ENCODE results near the gene NGF.
"Not testable (repeated sequence)": the region's sequence is repeated elsewhere in the genome, so short reads cannot be mapped to it uniquely, and the experiment has no call there.

NGF gene

GRCh38 chr1:115310581-115311473, 27.2 kb downstream of the NGF start:
- DNase-seq (ENCODE audit: low read depth in 2 of 2): no peak

DNA sequence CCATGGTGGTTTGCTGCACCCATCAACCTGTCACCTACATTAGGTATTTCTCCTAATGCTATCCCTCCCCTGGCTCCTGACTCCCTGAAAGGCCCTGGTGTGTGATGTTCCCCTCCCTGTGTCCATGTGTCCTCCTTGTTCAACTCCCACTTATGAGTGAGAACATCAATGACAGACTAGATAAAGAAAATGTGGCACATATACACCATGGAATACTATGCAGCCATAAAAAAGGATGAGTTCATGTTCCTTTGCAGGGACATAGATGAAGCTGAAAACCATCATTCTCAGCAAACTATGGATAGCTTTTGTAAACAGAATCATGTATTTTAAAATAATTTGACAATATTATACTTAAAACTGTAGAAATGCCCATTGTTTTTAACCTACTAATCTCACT, 28.5 kb downstream of the NGF start:
- not testable (repeated sequence) for DNase-seq (ENCODE audit: low read depth in 2 of 2)

GRCh38 chr1:115308969-115309368, 29.1 kb downstream of the NGF start:
- no peak for DNase-seq (ENCODE audit: low read depth in 2 of 2)

DNA sequence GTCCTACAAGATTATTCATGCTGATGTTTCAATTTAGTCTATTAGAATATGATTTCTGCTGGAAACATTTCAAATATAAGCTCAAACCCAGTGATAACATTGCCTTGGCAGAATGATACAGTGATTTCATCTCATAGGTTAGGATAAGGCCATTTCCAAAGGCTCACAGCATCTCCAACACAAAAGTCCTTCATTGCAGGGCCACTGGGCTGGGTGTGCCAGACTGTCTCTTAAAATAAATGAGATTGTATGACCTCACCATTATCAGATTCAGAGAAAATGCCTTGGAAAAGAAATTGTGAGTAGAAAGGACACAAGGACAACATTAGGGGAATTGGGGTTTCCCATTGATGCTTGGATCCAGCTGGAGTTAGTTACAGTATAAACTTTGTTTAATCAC, 30.4 kb downstream of the NGF start:
- DNase-seq (ENCODE audit: low read depth in 2 of 2): no peak

GRCh38 chr1:115306146-115306545, 31.9 kb downstream of the NGF start:
- DNase-seq (ENCODE audit: low read depth in 2 of 2): no peak

DNA sequence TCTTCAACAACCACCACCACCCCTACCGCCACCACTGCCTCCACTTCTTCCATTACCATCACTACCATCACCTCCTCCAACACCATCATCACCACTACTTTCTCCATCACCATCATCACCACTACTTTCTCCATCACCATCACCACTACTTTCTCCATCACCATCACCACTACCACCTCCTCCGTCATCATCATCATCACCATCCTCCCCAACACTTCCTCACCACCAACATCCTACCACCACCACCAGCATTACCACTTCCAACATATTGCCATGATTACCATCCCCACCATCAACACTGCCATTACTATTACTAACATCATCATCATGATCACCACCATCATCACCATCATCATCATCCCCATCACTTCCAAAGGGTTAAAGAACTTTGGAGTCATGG, 34.7 kb downstream of the NGF start:
- no peak for DNase-seq (ENCODE audit: low read depth in 2 of 2)

DNA sequence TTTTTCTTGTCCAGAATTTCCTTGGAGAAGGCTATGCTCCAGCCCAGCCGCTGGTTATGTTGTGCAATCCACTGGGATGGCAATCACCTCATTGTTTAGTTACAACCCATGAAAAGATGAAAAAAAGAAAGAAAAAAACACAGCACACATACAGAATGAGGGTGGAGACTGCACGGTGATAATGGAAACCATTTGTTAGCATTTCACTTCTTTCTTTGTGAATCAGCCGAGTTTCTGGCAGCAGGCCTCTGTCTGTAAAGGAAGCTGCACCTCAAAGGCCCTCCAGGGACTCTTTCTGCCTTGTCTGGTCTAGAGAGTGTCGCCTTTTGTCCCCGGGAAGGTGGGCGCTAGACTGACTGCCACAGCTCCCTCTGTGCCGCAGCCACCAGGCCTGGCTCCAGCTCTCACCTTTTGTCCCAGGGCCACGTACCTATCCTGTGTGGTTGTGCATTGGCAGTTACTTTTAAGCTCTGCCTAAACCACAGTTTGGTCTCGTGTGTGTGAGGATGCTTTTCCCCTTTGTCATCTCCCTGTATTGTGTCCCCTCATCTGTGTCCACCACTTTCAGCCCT, 35.6 kb downstream of the NGF start:
- DNase-seq (ENCODE audit: low read depth in 2 of 2): no peak

DNA sequence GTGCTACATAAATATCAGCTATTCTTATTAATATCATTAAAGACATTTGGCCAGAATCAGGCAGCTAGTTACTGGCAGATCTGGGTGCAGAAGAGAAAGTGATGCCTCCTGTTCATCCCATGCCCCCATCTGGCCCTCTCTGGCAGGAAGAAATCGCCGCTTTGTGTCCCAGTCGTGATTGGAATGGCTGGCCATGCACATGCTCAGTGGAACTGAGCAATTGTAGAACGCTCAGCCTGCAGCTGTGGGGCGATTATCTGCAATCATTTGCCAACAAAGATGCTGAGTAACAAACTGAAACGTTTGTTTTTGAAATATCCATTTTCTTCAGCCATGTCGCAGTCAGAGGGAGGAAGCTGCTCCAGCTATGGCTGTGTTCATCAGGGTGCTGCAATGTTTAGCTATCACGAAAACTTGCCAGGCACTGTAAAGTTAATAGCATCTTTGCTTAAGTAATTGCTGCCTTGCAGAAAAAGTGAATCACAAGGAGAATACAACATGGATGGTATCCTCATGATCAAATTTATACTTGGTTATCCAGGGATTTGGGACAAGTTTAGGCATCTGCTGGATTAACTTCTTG, 36.5 kb downstream of the NGF start:
- no peak for DNase-seq (ENCODE audit: low read depth in 2 of 2)

GRCh38 chr1:115300087-115300876, 37.8 kb downstream of the NGF start:
- no peak for DNase-seq (ENCODE audit: low read depth in 2 of 2)

DNA sequence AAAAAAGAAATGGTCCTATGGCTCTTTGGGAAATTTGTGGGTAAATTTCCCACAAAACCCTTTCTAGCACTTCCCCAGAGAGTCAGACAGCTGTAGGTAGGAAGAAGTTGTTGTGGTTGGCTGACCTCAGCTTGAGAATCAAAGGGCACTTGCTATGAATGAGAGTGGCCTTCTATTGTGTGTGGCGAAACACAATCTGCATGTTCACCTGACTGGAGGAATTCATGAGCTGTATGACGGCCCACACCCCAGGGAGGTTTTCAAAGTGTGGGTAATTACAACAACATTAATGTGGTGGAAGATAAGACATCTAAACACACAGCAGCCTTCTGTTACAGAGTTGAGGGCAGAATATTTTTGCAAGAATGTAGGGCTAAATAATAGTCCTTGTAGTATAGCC, 38.8 kb downstream of the NGF start:
- DNase-seq (ENCODE audit: low read depth in 2 of 2): no peak

- no peak for DNase-seq (ENCODE audit: low read depth in 2 of 2)
Observed at GRCh38 chr1:115296981-115297380, 41.1 kb downstream of the NGF start.

DNA sequence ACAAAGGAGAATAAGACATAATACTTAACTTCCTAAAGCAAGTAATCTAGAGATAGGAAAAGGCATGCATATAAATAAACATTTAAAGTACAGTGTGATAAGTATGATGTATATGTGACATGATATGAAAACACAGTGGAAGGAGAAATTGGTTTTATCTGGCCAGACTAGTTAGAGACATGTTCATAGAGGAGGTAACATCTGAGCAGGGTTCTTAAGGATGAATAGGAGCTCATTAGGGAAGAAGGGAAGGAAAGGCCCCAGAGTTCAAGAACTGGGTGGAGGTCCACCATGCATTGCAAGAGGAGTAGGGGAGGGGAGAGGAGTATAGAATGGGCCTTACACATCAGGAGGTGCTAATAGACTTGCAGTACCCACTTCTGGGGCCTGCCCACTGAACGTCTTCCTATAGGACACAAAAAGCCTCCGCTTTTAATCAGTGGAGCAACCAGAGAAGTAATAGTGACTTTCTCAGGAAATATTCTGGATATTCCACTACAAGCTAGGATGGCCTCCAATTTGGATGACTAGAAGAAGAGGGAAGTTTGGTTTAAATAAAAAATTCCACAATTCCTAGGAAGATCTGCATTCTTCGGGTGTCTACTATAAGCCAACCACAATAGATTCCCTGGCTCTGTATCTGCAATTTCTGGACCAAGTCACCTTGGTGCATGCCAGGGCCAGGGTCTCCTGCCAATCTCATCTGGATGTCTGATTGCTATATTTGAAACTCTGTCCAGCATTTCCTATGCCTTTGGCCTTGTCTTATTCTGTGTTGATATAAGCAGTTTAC, 41.9 kb downstream of the NGF start:
- no peak for DNase-seq (ENCODE audit: low read depth in 2 of 2)

DNA sequence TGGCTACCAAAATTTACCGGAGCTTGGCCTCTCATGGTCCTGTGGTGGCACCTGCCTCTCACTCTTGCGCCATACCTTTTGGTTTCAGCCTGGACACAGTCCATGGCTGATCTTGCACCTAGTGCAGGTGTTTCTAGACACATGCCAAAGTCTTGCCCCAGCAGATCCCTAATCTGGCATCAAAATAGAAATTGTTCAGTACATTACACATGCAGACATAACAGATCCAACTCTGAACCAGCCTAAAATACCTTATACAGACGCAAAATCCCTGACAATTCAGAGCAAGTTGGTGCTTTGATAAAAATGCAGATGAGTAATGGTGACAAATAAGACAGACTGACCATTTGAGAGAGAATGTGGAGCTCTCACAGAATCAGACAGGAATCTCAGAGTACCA, 44.1 kb downstream of the NGF start:
- DNase-seq (ENCODE audit: low read depth in 2 of 2): no peak

- no peak for DNase-seq (ENCODE audit: low read depth in 2 of 2)
Observed at GRCh38 chr1:115293006-115293405, 45.0 kb downstream of the NGF start.

- DNase-seq (ENCODE audit: low read depth in 2 of 2): no peak
Observed at GRCh38 chr1:115291741-115292140, 46.3 kb downstream of the NGF start.

- DNase-seq (ENCODE audit: low read depth in 2 of 2): no peak
Observed at GRCh38 chr1:115289940-115290339, 48.1 kb downstream of the NGF start.

GRCh38 chr1:115288591-115289198, 49.4 kb downstream of the NGF start:
- DNase-seq (ENCODE audit: low read depth in 2 of 2): no peak

DNA sequence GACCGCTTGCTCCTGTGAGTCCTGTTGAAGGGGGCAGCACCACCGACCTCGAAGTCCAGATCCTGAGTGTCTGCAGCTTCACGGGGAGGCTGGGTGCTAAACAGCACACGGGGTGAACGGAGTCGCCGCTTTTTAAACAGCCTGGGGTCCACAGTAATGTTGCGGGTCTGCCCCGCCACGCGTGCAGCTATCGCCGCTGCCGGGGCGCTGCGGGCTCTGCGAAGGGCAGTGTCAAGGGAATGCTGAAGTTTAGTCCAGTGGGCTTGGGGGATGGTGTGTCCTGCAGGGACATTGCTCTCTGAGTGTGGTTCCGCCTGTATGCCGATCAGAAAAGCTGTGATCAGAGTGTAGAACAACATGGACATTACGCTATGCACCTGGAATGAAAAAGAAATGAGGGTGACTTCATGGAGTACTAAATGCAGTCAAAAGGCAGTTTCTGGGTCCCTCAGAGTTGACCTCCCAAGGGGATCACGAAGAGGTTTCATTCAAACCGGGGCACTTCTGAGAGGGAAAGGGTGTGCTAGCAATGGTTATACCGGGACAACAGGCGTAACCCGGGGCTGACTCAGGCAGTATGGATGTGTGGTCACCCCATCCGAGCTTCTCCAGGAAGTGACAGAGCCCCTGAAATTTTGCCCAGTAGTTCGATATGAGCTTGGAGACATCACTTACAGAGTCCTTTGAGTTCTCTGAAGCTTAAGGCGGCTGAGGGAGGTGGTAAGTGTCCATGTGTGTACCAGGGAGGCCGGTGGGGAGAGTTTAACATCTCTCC, 51.4 kb downstream of the NGF start:
- DNase-seq (ENCODE audit: low read depth in 2 of 2): no peak

DNA sequence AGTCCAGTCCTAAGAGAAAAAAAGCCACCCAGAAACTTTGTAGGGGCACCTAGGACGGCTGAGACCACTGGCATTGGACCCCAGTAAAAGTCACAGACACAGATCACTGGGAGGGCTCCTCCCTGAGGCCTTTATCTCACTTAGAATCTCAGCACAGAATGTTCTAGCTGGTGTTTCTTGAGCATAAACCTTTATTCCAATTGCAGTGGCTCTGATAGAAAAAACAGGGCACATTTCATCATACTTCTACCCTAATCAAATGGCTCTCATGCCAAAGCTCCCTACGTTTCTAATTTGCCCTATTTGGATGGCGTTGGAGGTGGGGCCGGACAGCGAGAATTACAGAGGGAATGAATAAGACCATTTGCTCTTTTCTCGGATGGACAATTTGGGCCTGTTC, 53.8 kb downstream of the NGF start:
- no peak for DNase-seq (ENCODE audit: low read depth in 2 of 2)

GRCh38 chr1:115283681-115284146, 54.3 kb downstream of the NGF start:
- DNase-seq (ENCODE audit: low read depth in 2 of 2): no peak

Measured in stimulated activated CD8-positive, alpha-beta memory T cell treated with anti-CD3 and anti-CD28 coated beads, Interleukin-7, amount 100 ng/mL, for 4 hours (primary cell).